GM19452 (cell line): ENCODE data around the gene GRID1.

ENCODE experiments used
- ATAC-seq: cut with Tn5 transposase; IDR thresholded peaks from one replicate; pipeline ENCODE4 v1.9.1; 2021; ENCODE audit not compliant: unreplicated experiment

GRID1 gene

GRCh38 chr10:86172301-86172700 lies 194.3 kb downstream of the GRID1 start:
- ATAC-seq: no peak

- ATAC-seq: no peak
Observed at GRCh38 chr10:86170255-86171108, 196.1 kb downstream of the GRID1 start.

- ATAC-seq: no peak
Observed at GRCh38 chr10:86169506-86170254, 196.9 kb downstream of the GRID1 start.

GRCh38 chr10:86169066-86169465 lies 197.5 kb downstream of the GRID1 start:
- no peak for ATAC-seq

- no peak for ATAC-seq
Observed at GRCh38 chr10:86168256-86168655, 198.3 kb downstream of the GRID1 start.

GRCh38 chr10:86167762-86168128 lies 198.8 kb downstream of the GRID1 start:
- ATAC-seq: no peak

- no peak for ATAC-seq
Observed at GRCh38 chr10:86167121-86167761, 199.4 kb downstream of the GRID1 start.

- ATAC-seq: no peak
Observed at GRCh38 chr10:86165666-86166065, 200.9 kb downstream of the GRID1 start.

GRCh38 chr10:86164960-86165630 lies 201.5 kb downstream of the GRID1 start:
- ATAC-seq: no peak

GRCh38 chr10:86164174-86164774 lies 202.3 kb downstream of the GRID1 start:
- no peak for ATAC-seq

GRCh38 chr10:86163522-86164173 lies 202.9 kb downstream of the GRID1 start:
- no peak for ATAC-seq

GRCh38 chr10:86162696-86163400 lies 203.7 kb downstream of the GRID1 start:
- ATAC-seq: no peak

GRCh38 chr10:86162036-86162435 lies 204.6 kb downstream of the GRID1 start:
- no peak for ATAC-seq

GRCh38 chr10:86160890-86161585 lies 205.6 kb downstream of the GRID1 start:
- ATAC-seq: no peak

- ATAC-seq: no peak
Observed at GRCh38 chr10:86159797-86160196, 206.8 kb downstream of the GRID1 start.

- ATAC-seq: no peak
Observed at GRCh38 chr10:86155054-86155921, 211.3 kb downstream of the GRID1 start.

GRCh38 chr10:86153751-86154150 lies 212.8 kb downstream of the GRID1 start:
- ATAC-seq: no peak

GRCh38 chr10:86152911-86153310 lies 213.7 kb downstream of the GRID1 start:
- ATAC-seq: no peak
